C4-2B (cell line): ENCODE results near the gene KIF5B.
"Not testable (repeated sequence)": the region's sequence is repeated elsewhere in the genome, so short reads cannot be mapped to it uniquely, and the experiment has no call there.

Source experiments
- ZFX ChIP-seq: fragments of 450-650 bp; IDR thresholded peaks from 2 replicates; pipeline ENCODE4 v1.6.1; 2017
- TF ChIP-seq, protein P1 (sequence below): fragments of 450-650 bp; conservative IDR thresholded peaks from 2 replicates; pipeline ENCODE4 v1.5.1; 2017; ENCODE audit warnings: mild to moderate bottlenecking

DNA sequence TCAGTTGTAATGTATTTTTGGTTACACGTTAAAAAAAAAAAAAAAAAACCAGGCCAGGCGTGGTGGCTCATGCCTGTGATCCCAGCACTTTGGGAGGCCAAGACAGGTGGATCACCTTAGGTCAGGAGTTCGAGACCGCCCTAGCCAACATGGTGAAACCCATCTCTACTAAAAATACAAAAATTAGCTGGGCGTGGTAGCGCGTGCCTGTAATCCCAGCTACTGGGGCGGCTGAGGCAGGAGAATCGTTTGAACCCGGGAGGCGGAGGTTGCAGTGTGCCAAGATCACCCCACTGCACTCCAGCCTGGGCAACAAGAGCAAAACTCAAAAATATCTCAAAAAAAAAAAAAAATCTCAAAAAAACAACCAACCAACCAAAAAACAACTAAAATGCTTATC, 2.8 kb downstream of the KIF5B start:
- TF ChIP-seq, protein P1, sequence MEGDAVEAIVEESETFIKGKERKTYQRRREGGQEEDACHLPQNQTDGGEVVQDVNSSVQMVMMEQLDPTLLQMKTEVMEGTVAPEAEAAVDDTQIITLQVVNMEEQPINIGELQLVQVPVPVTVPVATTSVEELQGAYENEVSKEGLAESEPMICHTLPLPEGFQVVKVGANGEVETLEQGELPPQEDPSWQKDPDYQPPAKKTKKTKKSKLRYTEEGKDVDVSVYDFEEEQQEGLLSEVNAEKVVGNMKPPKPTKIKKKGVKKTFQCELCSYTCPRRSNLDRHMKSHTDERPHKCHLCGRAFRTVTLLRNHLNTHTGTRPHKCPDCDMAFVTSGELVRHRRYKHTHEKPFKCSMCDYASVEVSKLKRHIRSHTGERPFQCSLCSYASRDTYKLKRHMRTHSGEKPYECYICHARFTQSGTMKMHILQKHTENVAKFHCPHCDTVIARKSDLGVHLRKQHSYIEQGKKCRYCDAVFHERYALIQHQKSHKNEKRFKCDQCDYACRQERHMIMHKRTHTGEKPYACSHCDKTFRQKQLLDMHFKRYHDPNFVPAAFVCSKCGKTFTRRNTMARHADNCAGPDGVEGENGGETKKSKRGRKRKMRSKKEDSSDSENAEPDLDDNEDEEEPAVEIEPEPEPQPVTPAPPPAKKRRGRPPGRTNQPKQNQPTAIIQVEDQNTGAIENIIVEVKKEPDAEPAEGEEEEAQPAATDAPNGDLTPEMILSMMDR: not testable (repeated sequence)
- TF ChIP-seq ZFX: not testable (repeated sequence)
